OCI-LY7 (cell line): Measurements from ENCODE around the gene NCAM1.

Experiments used
- EZH2phosphoT487 ChIP-seq: fragments of 200-600 bp; sonication (generic); IDR thresholded peaks from 2 replicates; pipeline ENCODE4 v1.6.1; 2018; ENCODE audit warnings: low read depth, borderline replicate concordance, mild to moderate bottlenecking, mixed run types, antibody characterized with exemption, low read length, moderate library complexity, mixed read lengths
- TF ChIP-seq, protein P1 (sequence below): fragments of 200-600 bp; sonication (generic); conservative IDR thresholded peaks from 2 replicates; pipeline ENCODE4 v1.5.1; 2014; ENCODE audit warnings: mild to moderate bottlenecking, antibody characterized with exemption, low read length, moderate library complexity, mixed read lengths

- TF ChIP-seq, protein P1, sequence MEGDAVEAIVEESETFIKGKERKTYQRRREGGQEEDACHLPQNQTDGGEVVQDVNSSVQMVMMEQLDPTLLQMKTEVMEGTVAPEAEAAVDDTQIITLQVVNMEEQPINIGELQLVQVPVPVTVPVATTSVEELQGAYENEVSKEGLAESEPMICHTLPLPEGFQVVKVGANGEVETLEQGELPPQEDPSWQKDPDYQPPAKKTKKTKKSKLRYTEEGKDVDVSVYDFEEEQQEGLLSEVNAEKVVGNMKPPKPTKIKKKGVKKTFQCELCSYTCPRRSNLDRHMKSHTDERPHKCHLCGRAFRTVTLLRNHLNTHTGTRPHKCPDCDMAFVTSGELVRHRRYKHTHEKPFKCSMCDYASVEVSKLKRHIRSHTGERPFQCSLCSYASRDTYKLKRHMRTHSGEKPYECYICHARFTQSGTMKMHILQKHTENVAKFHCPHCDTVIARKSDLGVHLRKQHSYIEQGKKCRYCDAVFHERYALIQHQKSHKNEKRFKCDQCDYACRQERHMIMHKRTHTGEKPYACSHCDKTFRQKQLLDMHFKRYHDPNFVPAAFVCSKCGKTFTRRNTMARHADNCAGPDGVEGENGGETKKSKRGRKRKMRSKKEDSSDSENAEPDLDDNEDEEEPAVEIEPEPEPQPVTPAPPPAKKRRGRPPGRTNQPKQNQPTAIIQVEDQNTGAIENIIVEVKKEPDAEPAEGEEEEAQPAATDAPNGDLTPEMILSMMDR, result no peak
- no peak for TF ChIP-seq EZH2phosphoT487
These were observed 87.9 kb downstream of the NCAM1 start for GRCh38 chr11:113048820-113049768.
